Activated CD4-positive, alpha-beta memory T cell treated with anti-CD3 and anti-CD28 coated beads, Interleukin-2, amount 10 ng/mL, durations not matched to agents 7 days and 5 days (primary cell): ENCODE data around the gene TBC1D2. TPM values are rescaled to one million over a fixed set of nuclear protein-coding genes. Genes with fewer than 3 reads are reported as not detected.

Source experiments
- CTCF ChIA-PET: fragments of 350-600 bp; sonication (Branson Sonifier 250); formaldehyde crosslinking; loops from one replicate; lab custom pipeline; 2021; ENCODE audit warnings: antibody characterized with exemption, inconsistent platforms; lab: Charles Lee
- POLR2A ChIA-PET: fragments of 350-600 bp; sonication (Branson Sonifier 250); formaldehyde crosslinking; loops from one replicate; lab custom pipeline; 2021; ENCODE audit warnings: antibody characterized with exemption; lab: Charles Lee
- DNase-seq: peaks from one replicate; pipeline ENCODE4 v3.0.0-alpha.2; 2020
- H3K27ac Mint-ChIP-seq: one replicate; pipeline ENCODE4 v1.8.0; 2021; ENCODE audit warnings: mild to moderate bottlenecking, mixed read lengths
- H3K27me3 Mint-ChIP-seq: one replicate; pipeline ENCODE4 v1.8.0; 2021; ENCODE audit warnings: mixed read lengths
- H3K36me3 Mint-ChIP-seq: one replicate; pipeline ENCODE4 v1.8.0; 2021; ENCODE audit warnings: low read depth, mixed read lengths
- H3K4me1 Mint-ChIP-seq: one replicate; pipeline ENCODE4 v1.8.0; 2021; ENCODE audit warnings: mixed read lengths
- H3K4me3 Mint-ChIP-seq: one replicate; pipeline ENCODE4 v1.8.0; 2021; ENCODE audit warnings: mild to moderate bottlenecking, mixed read lengths
- H3K9me3 Mint-ChIP-seq: one replicate; pipeline ENCODE4 v1.8.0; 2021; ENCODE audit warnings: mixed read lengths
- total RNA-seq, 2 experiments: library from RNA; stranded (reverse); gene quantifications; one replicate each; pipeline ENCODE4 v1.2.3, GENCODE V29; 2021

TBC1D2 gene
- total RNA-seq, 2 experiments from 2014 or later: 11.0 to 11.9 TPM

DNA sequence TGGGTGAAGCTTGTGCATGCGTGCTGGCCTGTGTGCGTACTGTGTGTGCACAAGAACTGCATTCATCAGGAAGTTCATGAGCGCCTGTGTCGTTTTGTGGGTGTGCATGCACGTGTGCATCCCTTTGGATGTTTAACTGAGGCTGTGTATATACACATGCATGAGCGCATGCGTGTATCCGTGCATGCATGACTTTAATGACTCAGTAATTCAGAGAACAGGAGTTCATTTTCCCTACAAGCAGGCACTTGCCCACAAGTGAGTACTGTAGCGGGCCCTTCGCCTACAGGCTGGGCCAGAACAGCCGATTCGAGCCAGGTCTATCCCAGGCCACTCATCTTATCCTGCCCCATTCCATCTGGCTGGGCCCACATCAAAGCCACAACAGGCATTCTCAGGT is 92.8 kb downstream of the TBC1D2 start:
- Mint-ChIP-seq H3K4me3 (no peak overlapping the region), H3K27me3 (no peaks in the 10 kb centered on the region), H3K9me3 (no peaks in the 10 kb centered on the region), H3K36me3 (no peaks in the 10 kb centered on the region), H3K4me1 (peaks cover 41% of the 10 kb centered on the region), H3K27ac (no peak overlapping the region)
- DNase-seq: no peak
- ChIA-PET POLR2A (interaction anchor here (1.0 kb wide), 1 partner anchor 22 kb away, joined by 3 read pairs; no protein-coding TSS in a partner anchor), CTCF (no interaction called here)

DNA sequence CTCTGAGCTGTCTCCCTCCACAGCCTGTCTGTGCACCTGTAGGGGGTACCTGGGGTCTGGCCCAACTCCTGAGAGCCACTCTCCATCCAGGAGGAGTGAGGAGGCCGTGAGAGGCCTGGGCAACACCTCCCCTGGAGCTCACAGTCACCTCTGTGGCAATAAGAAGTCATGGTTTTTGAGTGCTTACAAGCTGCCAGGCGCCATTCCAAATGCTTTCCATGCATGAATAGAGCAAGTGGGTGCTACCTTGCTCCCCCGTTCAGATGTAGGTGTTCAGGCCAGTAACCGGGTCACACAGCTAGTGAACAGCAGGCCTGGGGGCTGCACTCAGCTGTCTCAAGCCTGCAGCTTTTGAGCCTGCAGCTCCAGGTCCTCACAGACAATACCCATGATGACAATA is 93.6 kb downstream of the TBC1D2 start:
- no peak overlapping the region for H3K4me3 Mint-ChIP-seq
- H3K9me3 Mint-ChIP-seq: no peaks in the 10 kb centered on the region
- CTCF ChIA-PET: no interaction called here
- H3K27ac Mint-ChIP-seq: no peak overlapping the region
- peaks cover 35% of the 10 kb centered on the region for H3K4me1 Mint-ChIP-seq
- POLR2A ChIA-PET: interaction anchor here (0.7 to 1.0 kb wide), 3 partner anchors 16 to 41 kb away, joined by 3 read pairs; no protein-coding TSS in a partner anchor
- no peaks in the 10 kb centered on the region for H3K36me3 Mint-ChIP-seq
- H3K27me3 Mint-ChIP-seq: no peaks in the 10 kb centered on the region
- DNase-seq: no peak

DNA sequence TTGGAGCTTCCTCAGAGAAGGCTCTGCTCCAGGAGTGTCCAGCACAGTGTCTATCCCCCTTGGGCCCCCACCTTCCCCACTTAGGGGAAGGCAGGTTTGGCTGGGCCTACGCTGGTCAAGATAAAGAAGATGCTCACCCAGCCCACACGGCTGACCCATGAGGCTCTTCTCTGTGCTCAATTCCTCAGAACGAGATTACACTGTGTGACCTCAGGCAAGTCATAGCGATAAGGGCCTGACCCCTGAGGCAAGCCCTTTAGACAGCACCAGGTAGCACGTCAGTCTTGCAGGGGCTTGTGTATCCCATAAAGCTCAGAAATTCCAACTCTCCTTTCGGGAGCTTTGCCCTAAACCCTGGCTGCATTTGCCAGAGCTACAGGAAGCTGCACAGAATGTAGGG is 95.7 kb downstream of the TBC1D2 start:
- DNase-seq: no peak
- H3K27me3 Mint-ChIP-seq: no peaks in the 10 kb centered on the region
- POLR2A ChIA-PET: no interaction called here
- CTCF ChIA-PET: no interaction called here
- no peaks in the 10 kb centered on the region for H3K9me3 Mint-ChIP-seq
- no peak overlapping the region for H3K4me3 Mint-ChIP-seq
- peaks cover 3% of the 10 kb centered on the region for H3K36me3 Mint-ChIP-seq
- peaks cover 24% of the 10 kb centered on the region for H3K4me1 Mint-ChIP-seq
- H3K27ac Mint-ChIP-seq: no peak overlapping the region

DNA sequence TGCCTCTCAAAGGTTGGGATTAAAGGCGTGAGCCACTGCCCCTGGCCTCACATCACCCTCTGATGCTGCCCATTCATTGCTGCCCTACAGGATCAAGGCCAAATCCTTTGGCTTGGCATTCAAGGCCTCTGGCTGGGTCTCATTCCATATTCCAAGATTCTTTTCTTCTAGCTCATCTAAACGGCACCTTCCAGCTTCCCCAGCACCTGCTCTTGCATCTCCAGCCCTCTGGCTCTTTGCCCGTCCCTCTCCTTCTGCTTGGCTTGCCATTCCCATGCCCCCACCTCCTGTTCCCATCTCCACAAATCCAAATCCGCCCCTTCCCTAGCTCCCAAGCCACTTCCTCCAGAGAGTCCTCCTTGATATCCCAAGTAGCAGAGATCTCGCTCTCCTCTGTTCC is 96.1 kb downstream of the TBC1D2 start:
- no peak for DNase-seq
- Mint-ChIP-seq H3K27me3 (no peaks in the 10 kb centered on the region), H3K36me3 (peaks cover 3% of the 10 kb centered on the region), H3K4me1 (peaks cover 19% of the 10 kb centered on the region), H3K27ac (no peak overlapping the region), H3K4me3 (no peak overlapping the region), H3K9me3 (no peaks in the 10 kb centered on the region)
- CTCF ChIA-PET: interaction anchor here (1.1 kb wide), 1 partner anchor 40 kb away, joined by 5 read pairs; the partner anchor contains the start of gene TRIM14
- POLR2A ChIA-PET: interaction anchor here (0.6 kb wide), 1 partner anchor 150 kb away, joined by 3 read pairs; no protein-coding TSS in a partner anchor

DNA sequence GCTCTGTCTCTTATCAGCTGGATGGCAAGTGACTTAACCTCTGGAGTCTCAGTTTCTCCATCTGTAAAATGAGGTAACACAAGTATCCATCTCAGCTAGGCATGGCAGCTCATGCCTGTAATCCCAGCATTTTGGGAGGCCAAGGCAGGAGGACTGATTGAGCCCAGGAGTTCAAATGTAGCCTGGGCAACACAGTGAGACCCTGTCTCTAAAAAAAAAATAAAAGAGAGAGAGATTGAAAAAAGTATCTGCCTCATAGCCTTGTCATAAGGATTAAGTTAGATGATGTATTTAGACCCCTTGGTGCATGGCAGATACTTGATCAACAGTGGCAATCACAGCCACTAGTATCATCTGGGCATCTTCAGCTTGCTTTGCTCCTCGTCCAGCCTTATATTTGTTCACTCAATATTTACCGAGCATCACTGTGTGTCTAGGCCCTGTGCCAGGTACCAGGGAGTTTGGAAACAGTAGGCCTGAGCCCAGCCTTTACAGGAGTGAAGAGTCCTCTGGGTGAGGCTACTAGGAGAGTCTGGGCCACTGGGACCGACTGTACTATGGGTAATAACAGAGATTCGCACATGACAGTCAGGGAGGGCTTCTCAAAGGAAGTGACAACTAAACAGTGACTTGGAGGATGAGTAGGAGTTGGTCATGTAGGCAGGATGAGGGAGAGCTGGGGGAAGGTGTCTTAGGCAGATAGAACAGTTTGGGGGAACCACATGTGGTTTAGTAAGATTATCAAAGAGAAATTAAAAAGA is 97.2 kb downstream of the TBC1D2 start:
- ChIA-PET POLR2A (interaction anchor here (0.8 kb wide), 1 partner anchor 175 kb away, joined by 3 read pairs; the partner anchor contains the start of gene ANP32B), CTCF (interaction anchor here (1.1 to 1.8 kb wide), 2 partner anchors 10 to 39 kb away, joined by 3 to 5 read pairs; partner anchors contain the start of gene TRIM14)
- Mint-ChIP-seq H3K4me1 (peaks cover 8% of the 10 kb centered on the region), H3K9me3 (no peaks in the 10 kb centered on the region), H3K4me3 (no peak overlapping the region), H3K27ac (no peak overlapping the region), H3K27me3 (no peaks in the 10 kb centered on the region), H3K36me3 (peaks cover 6% of the 10 kb centered on the region)
- DNase-seq: no peak

DNA sequence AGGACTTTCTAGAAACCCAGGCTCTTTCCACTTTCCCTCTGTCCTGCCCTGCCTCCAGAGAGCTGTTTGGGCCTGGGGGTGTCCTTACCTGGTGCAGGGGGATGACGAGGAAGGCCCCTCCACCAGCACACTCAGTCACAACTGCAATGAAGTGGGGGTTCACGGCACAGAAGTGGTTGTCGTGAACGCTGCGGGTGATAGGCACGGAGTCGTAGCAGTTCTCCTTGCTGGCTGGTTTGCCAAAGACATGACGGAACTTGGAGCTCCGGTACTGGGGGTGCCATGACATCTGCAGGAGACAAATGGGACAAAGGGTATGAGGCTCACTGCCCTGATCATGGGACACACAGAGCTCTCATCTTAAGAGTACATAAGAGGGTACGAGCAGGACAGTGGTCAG is 98.1 kb downstream of the TBC1D2 start:
- ChIA-PET CTCF (interaction anchor here (1.8 kb wide), 1 partner anchor 11 kb away, joined by 3 read pairs; no protein-coding TSS in a partner anchor), POLR2A (interaction anchor here (0.8 kb wide), 1 partner anchor 174 kb away, joined by 3 read pairs; the partner anchor contains the start of gene ANP32B)
- Mint-ChIP-seq H3K9me3 (no peaks in the 10 kb centered on the region), H3K27me3 (no peaks in the 10 kb centered on the region), H3K4me3 (no peak overlapping the region), H3K4me1 (peaks cover 7% of the 10 kb centered on the region), H3K36me3 (peaks cover 6% of the 10 kb centered on the region), H3K27ac (no peak overlapping the region)
- no peak for DNase-seq

DNA sequence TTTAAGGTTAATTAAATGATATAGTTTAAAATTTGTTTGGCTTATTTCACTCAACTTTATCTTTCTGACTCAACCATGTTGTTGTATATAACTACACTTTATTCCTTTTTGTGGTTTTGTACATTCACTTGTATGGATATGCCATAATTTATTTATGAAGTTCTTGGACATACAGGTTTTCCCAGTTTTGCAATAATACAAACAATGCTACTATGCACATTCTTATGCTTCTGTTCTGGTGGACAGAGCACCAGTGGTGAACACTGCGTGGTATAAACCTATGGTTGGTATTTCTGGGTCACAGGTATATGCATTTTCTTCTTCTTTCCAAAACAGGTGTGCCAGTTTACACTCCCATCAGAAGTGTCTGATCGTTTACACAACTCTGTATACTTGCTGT is 100.8 kb downstream of the TBC1D2 start:
- Mint-ChIP-seq H3K27ac (no peak overlapping the region), H3K27me3 (no peaks in the 10 kb centered on the region), H3K9me3 (no peaks in the 10 kb centered on the region), H3K4me1 (peaks cover 9% of the 10 kb centered on the region), H3K4me3 (no peak overlapping the region), H3K36me3 (peaks cover 6% of the 10 kb centered on the region)
- DNase-seq: no peak
- ChIA-PET CTCF (no interaction called here), POLR2A (no interaction called here)

DNA sequence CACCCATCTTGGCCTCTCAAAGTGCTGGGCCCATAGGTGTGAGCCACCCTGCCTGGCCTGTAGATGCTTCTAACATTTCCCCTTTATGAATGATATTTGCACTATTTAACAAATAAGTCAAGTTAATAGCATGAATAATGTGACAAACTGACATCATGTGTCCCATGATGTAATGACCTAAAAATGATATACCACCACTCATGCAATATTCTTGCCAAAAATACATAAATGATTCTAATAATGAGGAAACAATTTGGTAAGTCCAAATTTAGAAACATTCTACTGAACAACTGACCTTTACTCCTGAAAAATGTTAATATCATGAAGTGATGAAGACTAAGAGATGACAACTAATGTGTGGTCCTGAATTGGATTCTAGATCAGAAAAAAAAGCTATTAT is 102.9 kb downstream of the TBC1D2 start:
- no peaks in the 10 kb centered on the region for H3K9me3 Mint-ChIP-seq
- no peak overlapping the region for H3K4me3 Mint-ChIP-seq
- no peak for DNase-seq
- ChIA-PET POLR2A (no interaction called here), CTCF (no interaction called here)
- no peak overlapping the region for H3K27ac Mint-ChIP-seq
- H3K36me3 Mint-ChIP-seq: peaks cover 8% of the 10 kb centered on the region
- no peaks in the 10 kb centered on the region for H3K27me3 Mint-ChIP-seq
- H3K4me1 Mint-ChIP-seq: peaks cover 8% of the 10 kb centered on the region

DNA sequence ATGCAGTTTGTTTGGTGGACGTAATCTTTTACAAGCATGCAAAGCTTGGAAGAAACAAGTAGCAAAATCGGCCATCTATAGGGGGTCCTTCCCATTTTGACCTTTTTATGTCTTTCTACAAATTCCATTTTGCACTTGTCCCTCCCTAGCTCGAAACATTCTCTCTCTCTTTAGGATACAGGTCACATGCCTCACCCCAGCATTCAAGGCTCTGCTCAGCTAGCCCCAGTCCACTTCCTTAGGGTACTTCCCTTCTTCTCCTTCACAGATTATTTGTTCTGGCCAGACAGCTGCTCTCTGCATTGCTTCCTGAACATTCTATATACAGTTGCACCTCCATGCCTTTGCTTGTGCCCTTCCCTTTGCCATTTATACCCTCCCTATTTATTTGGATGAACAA is 104.7 kb downstream of the TBC1D2 start:
- no peak for DNase-seq
- Mint-ChIP-seq H3K9me3 (no peaks in the 10 kb centered on the region), H3K27ac (no peak overlapping the region), H3K36me3 (peaks cover 5% of the 10 kb centered on the region), H3K4me3 (no peak overlapping the region), H3K4me1 (peaks cover 18% of the 10 kb centered on the region), H3K27me3 (no peaks in the 10 kb centered on the region)
- POLR2A ChIA-PET: no interaction called here
- CTCF ChIA-PET: no interaction called here

DNA sequence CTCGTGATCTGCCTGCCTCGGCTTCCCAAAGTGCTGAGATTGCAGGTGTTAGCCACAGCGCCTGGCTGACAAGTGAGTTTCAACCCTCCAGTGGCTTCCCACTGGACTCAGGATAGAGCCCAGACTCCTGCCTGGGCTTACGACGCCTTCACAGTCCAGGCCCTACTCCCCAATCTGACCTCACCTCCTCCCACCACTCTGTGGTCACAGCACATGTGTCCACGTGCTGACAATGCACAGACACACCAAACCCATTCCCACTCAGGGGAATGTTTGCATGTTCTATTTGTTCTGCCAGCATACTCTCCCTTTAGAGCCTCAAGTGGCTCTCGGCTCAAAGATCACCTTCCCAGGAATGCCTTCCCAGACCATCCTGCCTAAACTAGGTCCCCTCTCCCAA is 105.3 kb downstream of the TBC1D2 start:
- ChIA-PET POLR2A (no interaction called here), CTCF (no interaction called here)
- Mint-ChIP-seq H3K4me3 (no peak overlapping the region), H3K4me1 (peaks cover 18% of the 10 kb centered on the region), H3K27ac (no peak overlapping the region), H3K36me3 (peaks cover 5% of the 10 kb centered on the region), H3K9me3 (no peaks in the 10 kb centered on the region), H3K27me3 (no peaks in the 10 kb centered on the region)
- DNase-seq: no peak

DNA sequence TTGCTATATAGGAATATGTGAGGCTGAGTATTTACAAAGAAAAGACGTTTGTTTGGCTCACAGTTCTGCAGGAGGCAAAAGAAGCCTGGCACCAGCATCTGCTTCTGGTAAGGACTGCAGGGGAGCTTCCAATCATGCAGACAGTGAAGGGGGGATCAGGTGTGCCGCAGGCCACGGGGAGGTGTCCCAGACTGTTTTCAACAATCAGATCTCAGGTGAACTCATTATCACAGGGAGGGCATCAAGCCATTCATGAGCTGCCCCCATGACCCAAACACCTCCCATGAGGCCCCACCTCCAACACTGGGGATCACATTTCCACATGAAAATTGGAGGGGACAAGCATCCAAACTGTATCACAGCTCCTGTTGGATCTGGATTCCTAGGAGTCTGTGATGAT is 106.0 kb downstream of the TBC1D2 start:
- DNase-seq: no peak
- H3K4me1 Mint-ChIP-seq: peaks cover 18% of the 10 kb centered on the region
- no peaks in the 10 kb centered on the region for H3K9me3 Mint-ChIP-seq
- ChIA-PET CTCF (interaction anchor here (0.8 kb wide), 1 partner anchor 44 kb away, joined by 4 read pairs; no protein-coding TSS in a partner anchor), POLR2A (interaction anchor here (1.2 kb wide), 1 partner anchor 19 kb away, joined by 3 read pairs; no protein-coding TSS in a partner anchor)
- no peaks in the 10 kb centered on the region for H3K27me3 Mint-ChIP-seq
- H3K36me3 Mint-ChIP-seq: peaks cover 5% of the 10 kb centered on the region
- H3K27ac Mint-ChIP-seq: no peak overlapping the region
- no peak overlapping the region for H3K4me3 Mint-ChIP-seq
